NCI-H2107 (cell line): Measurements from ENCODE around the gene MTARC2.

ENCODE experiments used
- DNase-seq: peaks from one replicate; lab custom pipeline; 2025; lab: John Stamatoyannopoulos, UW

MTARC2 gene

DNA sequence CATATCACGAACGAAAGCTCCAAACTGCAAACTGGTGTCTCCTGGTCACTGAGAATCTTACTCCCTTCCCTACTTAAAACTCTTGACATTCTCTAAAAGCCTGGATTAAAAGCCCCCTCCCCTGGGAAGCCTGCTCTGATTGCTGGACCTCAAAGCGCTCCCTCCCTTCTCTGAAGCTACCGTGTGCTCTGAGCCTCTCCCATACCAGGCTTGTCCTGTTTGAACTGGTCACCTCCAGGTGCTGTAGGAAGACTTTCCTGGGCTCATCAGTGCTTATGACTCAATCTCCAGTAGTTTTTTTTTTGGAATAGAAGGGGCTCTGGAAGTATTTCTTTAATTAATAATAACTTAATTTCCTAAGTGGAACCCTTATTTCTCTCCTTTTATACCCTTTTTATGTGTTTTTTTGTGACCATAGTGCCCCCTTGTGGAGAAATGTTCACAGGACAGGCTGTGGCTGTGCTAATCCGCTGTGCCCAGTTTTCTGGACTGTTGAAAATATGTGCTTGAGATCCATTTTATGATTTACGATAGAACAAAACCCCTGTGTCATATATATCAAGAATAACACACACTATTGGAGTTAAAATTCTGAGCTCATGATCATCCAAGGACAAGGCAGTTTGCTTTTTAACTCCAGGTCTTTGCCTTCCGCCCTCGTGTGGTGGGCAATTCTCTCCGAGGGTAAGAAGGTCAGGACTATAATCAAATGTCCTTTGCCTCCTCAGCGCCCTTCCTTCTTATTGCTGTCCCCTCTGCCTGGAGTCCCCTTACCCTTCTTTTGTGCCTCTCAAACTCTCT, 55.5 kb downstream of the MTARC2 start:
- no peak for DNase-seq

DNA sequence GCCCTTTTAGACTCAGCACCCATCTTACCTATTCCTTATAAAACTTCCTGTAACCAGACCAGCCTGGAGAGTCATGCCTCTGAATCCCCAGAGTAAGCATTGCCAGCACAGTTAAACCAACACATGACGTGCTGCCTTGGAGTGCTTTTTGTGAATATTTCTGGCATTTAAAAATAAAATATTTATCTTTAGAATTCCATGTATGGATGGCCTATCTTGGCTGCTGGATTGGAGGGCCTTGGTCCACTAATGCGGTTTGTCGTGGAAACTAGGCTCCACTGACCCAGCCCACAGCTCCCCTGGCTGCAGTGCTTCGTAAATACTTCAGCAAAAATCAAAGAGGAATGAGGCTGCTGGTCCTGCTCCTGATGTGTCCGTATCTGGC, 56.1 kb downstream of the MTARC2 start:
- no peak for DNase-seq

DNA sequence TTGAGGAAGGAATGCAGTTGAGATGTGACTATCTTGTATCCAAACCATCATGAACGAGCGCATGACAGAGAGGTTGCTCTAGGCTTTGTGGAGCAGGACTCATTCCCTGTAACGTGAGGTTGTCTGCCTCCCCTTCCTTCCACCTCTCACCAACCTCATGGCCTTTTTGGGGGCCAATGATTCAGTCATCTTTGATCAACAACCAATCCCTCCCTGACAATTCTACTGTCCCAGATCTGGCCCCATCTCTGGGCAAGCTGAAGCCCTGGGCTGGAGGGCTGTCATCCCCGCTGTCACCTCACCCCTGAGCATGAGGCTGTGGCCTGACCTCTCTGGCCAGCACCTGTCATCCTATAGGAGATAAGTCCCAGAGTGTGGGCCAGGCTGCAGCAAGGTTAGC, 58.3 kb downstream of the MTARC2 start:
- no peak for DNase-seq

DNA sequence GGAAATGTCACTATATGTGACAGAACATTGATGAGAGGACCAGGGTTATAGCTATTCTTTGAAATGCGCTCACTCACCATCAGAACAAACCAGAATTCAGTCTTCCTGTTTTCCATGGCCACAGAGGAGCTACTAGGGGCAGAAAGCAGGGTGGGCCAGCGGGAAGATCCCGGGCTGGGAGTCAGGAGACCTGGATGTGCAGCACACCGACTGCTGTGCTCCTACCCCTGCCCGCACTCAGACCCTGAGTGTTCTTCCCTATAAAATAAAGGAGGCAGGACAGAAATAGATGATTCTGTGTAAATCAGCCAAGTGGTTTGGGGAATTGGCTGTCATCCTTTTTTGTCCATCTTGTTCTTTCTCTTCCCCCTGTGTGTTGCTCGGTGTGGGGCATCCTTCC, 59.6 kb downstream of the MTARC2 start:
- DNase-seq = no peak

DNA sequence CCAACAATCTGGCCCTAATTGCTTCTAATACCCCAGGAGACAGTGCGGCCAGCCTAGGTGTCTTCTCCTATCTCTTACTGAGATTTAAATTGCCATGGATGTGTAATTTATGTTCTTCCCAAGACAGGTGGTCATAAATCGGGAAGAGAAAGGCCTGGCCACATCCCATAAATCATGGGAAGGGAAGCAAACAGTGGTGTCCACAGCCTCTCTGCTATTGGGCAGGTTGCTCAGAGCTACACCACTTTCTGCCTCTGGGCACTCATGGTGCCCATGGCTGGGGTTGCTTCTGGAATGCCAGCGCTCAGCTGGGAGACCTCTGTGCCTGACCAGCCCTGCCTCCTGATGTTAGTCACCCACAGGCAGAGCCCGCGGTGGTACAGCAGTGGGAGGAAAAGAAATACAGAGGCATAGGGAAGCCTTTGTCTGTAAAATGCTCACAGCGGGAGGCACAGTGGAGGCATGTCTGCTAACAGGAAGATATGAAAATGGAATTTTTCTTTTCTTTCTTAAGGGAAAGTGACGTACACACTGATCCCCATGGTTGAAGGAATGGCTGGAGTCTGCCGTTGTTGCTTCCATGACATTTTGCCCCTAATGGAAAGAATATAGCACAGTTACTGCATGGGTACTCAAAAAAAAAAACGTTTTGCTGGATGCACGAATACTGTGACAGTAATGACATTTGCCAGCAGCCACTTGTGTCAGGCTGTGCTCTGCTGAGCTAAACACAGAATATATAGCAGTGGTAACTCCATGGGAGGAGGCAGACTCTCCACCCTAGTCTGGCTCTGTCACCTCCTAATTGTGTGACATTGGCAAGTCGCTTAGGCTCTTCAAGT, 60.4 kb downstream of the MTARC2 start:
- DNase-seq = no peak

DNA sequence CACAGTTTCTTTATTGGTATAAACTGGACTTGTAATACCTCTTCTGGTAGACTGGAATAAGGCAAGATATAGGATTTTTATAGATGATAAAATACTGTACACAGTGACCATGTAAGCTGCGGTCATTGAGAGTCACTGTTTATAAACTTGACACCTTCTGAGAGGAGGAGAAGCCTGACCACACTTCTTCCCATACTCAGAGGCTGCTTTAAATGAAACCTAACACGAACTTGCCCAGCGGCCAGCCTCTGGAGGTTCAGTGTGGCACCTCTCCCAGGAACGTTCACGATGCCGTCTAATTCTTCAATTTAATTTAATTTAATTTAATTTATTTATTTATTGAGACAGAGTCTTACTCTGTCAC, 61.0 kb downstream of the MTARC2 start:
- DNase-seq = no peak

DNA sequence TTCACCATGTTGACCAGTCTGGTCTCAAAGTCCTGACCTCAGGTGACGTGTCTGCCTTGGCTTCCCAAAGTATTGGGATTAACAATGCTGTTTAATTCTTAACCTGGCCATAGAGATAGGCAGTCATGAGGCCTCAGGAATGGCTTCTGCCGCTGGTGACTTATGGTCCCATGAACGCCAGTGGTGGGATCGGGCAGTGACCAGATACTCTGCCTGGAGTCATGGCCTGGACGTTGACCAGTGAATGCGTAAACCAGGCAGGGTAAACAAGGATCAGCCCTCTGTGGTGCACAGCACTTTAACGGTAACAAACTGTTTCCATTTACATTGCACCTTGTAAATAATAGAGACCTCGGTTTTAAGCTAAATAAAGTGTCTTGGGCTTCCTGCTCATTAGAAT, 61.6 kb downstream of the MTARC2 start:
- no peak for DNase-seq

DNA sequence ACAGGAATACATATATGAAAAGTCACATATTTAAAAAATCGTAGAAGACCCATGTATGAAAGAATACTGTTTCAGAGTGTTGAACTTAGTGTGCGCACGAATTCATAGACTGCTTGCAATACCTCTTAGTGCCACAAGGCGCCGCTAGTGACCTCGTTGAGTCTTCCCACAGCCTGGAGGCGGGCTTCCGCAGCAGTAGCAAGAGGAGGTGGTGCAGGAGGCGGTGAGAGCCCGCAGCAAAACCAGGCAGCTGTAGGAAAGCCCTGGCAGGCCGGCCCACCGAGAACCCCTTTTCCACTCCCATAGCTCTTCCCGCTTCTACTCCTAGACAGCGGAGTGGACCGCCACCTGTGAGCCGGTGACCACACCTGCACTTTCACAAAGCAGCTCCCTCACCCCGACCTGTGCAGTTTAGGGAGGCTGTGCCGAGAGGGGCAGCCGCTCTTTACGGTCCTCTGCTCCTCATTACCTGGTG, 62.1 kb downstream of the MTARC2 start:
- DNase-seq = peak; percentile 66

DNA sequence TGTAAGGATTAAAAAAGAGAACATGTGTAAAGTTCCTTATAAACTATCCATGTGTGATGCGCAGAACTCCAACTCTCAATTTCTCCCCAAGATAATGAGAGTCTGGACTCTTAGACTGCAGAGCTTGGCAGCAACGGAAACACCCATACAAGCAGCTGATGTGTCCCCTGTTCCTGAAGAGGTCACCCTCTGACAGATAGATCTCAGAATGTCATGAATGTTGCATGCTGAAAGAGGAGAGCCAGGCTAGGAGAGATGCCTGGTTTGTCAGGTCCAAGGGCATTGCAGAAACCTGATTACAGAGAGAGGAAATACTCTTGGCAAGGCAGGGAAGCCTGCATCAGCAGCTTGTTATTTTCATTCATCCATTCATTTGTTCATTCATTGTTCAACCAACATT, 62.8 kb downstream of the MTARC2 start:
- DNase-seq = no peak

DNA sequence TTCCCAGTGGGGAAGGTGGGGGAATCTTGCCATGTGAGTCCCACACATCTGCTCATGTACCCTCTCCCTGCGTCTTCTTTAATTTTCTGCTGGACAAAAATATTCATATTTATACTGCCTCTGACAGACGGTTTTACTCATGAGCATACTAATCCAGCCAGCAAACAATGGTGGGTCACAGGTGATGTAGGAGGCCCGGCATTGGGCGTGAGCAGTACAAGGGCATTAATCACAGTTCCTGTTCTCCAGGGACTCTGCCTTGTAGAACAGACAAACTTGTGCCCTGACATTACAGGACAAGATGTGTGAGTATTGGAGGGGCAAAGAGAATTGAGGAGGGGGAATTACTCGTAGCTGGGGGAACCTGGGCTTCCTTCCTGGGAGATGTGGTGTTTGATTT, 63.6 kb downstream of the MTARC2 start:
- no peak for DNase-seq

DNA sequence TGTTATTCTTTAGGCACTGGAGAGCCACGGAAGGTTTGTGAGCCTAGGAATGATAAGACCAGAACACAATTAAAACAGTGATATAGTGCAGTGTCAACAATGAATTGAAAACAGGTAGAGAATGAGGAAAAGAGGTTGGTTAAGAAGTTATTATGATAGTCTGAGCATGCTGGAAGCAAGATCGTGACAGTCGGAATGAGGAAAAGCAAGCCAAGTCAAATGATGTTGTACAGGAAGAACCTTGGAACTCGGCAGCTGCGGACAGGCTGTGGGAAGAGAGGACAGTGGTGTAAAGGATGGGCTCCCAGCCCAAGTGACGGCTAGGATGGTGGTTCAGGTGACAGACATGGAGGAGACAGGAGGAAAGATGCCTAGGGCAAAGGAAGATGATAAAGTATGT, 64.2 kb downstream of the MTARC2 start:
- no peak for DNase-seq

DNA sequence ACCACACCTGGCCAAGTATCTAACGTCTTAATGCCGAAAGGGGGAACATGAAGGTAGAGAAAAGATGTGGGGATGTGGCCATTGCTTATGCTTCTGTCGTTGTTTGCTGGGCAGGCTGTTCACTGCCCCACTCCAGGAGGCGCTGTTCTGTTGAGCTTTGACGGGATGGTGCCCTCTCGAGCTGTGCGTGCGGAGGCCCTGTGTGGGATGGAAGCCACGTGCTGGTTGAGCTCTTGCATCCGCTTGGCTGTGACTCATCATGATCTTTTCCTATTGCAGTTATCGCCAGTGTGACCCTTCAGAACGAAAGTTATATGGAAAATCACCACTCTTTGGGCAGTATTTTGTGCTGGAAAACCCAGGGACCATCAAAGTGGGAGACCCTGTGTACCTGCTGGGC, 64.9 kb downstream of the MTARC2 start:
- DNase-seq = no peak

DNA sequence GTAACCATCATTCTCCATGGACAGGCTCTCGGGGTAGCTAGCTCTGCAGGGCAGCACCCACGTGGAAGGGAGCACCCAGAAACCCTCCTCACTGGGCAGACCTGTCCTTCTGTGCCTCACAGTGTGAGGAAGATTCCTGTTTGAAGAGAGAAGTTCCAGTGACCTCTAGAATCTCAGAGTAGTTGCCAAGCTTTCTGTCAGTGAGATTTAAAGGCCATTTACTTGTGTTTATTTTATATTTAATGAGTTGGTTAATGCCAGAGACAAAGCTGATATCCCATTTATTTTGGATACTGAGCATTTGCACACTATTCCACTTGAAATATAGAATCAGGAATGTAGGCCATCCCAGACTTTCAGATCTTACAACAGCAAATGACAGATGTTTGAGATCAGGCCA, 67.3 kb downstream of the MTARC2 start:
- no peak for DNase-seq

DNA sequence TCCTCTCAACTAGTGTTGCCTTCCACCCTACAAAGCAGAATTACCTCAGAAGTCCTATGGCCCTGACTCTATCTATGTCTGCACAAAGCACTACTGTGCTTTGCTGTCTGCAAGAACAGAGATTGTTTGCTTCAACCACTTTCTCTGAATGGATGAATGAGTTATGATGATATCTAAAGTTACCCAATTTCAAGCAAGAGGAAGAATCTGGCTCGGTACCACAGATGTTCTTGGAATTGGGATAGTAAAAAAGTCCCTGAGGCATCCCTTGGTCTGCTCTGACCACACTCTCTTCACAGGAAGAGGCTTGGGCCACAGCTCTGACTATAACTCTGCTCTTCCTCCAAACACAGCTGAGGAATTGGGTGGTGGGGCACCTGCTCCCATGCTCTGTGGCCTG, 69.8 kb downstream of the MTARC2 start:
- DNase-seq = no peak

DNA sequence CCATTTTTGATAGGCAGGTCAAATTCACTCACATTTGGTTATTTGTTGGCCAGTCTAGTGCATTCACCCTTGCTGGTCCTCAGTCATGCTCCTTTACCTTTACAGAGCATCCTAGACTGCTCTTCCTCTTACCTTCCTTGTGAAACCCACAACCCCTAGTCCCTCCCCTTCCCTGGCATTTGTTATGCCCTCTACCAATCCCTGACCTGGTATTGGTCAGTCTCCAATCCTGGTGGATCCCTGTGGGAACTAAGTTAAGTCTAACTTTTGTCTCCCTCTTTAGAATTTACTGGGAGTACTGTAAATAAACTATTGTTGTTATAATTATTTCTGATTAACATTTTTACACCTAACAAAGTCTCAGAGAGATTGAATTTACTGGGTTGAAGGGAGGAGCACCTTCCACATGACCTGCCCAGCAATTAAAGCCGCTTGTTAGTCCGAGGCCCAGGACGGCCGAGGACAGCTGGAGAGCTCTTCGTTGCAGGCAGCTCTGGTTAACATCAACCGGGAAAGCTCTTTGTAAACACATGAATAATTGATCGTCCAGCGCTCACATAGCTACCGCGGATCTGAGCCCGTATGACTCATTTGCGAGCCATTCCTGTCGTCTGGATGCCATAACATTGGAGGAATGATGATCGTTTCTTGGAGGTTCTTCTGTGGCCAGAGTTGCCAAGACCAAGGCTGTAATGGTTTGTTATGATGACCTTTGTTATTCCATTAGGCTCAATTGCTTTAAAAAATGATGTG, 70.5 kb downstream of the MTARC2 start:
- no peak for DNase-seq

DNA sequence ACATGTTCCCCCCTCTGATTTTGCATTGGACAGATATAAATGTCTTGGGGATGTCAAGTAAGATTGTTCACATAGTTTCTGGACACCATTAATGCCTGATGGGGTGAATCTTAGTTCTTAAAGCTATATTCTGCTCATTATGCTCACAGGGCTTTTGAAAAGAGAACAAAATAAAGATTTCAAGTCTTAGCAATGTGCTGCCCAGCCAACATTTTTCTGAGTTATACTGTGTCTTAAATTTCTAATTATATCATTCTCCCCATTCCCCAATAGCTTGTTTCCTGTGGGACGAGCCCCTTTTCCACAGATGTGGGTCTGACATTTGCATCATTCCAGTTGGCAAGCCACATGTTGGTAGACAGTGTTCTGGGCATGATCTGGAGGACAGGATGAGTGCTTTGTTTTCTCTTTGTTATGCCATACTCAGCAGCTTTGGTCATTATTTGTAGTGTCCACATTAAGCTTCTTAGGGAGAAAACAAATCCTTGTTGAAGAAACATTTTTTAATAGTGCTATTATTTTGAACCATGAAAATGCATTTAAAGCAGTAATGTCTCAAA, 71.4 kb downstream of the MTARC2 start:
- DNase-seq = no peak

DNA sequence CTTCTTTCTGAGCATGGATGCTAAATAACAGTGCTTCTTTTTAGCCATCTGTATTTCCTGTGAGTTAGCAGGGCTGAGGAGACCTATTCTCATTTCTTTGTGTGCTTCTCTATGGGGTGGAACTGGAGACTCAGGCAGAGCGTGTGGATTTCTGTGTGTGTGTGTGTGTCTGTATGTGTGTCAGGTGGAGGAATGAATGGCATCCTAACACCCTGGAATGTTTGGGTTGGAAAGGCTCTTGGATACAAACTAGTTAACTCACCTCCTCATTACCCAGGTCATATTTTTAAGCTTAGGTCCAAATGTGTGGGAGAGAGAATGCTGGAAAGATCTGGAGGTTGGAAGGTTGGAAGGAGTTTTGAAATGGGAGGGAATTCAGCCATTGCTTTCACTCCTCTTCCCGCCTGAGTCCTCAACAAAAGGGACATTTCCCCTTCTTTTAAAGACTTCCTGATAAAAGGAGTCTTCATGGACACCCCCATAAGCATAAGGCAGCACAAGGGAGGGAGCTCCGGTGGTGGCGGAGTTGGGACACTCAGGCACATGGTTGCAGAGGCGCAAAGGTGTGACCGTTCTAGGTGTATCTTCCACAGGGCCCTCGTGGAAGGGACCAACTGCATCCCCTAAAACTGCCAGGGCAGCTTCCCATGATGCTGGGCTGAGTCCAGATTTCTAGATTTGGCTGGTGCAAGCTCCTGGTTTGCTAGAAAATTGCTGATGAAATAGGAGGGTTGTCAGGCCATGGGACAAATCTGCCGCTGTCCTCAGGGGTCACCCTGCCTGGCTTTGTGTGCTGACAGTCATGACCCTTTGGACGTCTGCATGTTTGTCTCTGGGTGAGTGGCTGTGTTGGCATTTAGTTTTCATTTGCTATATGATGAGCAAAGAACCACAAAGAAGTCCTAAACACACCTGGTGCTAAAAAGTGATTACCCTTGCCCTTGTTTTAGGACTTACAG, 76.2 kb downstream of the MTARC2 start:
- DNase-seq = no peak

DNA sequence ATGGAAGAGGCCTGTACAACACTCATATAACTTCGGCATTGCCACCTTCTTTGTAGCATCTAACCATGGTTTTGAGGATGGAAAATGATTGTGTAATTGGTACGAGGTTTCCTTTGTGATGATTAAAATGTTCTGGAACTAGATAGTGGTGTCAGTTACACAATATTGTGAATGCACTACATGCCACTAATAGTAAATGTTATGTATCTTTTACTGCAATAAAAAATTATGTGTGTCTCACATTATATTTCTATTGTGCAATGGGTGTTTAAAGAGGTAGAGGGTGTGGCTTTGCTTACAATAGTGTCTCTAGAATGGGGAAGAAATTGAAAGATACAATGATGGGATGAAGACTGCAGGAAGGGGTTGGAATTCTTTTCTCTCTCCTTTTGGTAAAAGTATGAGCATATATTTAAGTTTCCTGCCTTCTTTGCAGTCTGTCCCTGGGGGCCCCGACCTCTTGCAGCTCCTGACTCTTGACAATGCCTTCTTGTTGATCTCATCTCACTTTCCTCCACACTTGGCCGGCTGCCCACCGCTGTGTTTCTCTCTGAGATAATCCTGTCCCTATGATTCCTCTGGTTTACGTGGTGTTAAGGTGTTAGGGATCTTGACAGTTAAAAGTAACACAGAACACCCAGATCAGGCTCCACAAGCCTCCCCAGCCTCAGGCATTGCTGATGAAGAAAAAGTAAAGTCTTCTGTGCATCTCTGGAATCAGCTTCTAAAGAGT, 77.9 kb downstream of the MTARC2 start:
- DNase-seq = no peak

DNA sequence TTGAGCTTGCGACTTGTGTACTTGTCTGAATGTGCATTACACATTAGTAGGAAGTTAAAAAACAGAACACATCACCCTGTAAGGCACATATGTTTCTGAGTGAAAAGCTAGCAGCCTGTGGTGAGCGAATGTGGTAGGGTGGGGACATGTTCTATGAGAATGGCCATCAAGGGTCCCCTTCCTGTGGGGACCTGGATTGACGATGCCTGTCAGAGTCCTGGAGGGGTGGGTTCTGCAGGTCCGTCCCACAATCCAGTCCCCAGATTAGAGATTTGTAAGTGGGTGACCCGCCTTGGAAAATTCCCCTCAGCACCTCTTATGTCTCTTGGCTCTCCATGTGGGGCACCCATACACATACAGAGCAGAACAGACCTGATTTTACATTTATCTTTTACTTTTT, 78.6 kb downstream of the MTARC2 start:
- DNase-seq = no peak

DNA sequence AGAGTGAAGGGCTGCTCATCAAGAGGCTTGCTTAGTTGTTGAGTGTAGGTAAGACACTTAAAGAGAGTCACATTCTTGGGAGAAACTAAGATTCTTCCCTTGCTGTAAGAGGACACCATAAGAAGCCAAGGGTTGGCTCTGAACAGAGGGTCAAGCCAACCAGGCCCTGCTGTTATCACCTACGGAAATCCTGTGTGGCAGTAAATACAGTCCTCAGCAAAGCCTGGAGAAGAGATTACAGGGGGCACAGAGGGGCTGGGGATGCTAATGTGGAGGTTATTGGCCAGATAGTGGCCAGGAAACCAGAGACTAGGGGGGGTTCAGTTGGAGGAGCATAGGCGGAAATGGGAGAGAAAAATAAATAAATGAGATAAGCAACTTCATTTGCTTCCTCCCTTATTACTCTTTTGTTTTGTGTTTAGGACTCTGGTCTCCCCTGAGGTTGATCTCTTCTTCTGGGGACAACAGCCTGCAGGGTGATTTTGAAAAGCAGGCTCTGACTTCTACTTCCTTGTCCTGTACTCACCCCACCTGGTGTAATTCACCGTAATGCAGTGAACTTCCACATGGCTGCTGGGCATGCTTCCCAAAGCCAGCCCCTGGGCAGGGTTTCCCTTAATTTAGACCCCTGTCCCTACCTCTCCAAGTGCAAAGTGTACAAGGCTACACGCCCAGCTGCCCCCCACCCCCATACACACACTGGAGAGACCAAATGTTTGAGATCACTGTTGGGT, 79.5 kb downstream of the MTARC2 start:
- no peak for DNase-seq
